ENCODE measurements around the gene SPOP. TPM values are rescaled to one million over a fixed set of nuclear protein-coding genes. Genes with fewer than 3 reads are reported as not detected.

Gene SPOP
- total RNA-seq, 1 experiment from 2014 or later = 52.3 TPM

- CTCF ChIA-PET = interaction anchor here (0.6 to 9.8 kb wide), 3 partner anchors 35 to 115 kb away, joined by 3 to 165 read pairs (median 12); partner anchors contain the start of gene NGFR
- Mint-ChIP-seq H3K27ac (ENCODE audit: low read depth, unreplicated experiment) (no peak overlapping the region), H3K9me3 (ENCODE audit: unreplicated experiment) (no peaks in the 10 kb centered on the region), H3K36me3 (ENCODE audit: insufficient read depth, unreplicated experiment) (no peaks in the 10 kb centered on the region), H3K4me1 (ENCODE audit: insufficient read depth, unreplicated experiment) (peaks cover 29% of the 10 kb centered on the region), H3K27me3 (ENCODE audit: insufficient read depth, unreplicated experiment) (no peaks in the 10 kb centered on the region), H3K4me3 (ENCODE audit: unreplicated experiment) (no peak overlapping the region)
- BruUV-seq (replicated peaks) = no TSS peak
- DNase-seq (ENCODE audit: unreplicated experiment) = no peak
- intact Hi-C loops (cut with micrococcal nuclease) = no loop called here
- POLR2A ChIA-PET = no interaction called here
- no peak for TF ChIP-seq CTCF (IDR thresholded peaks at IDR 0.05; ENCODE audit: unreplicated experiment)
These were observed 127.9 kb downstream of the SPOP start for GRCh38 chr17:49549691-49550678.

GRCh38 chr17:49549311-49549605 is 128.6 kb downstream of the SPOP start:
- POLR2A ChIA-PET = no interaction called here
- Mint-ChIP-seq H3K36me3 (ENCODE audit: insufficient read depth, unreplicated experiment) (no peaks in the 10 kb centered on the region), H3K9me3 (ENCODE audit: unreplicated experiment) (no peaks in the 10 kb centered on the region), H3K27ac (ENCODE audit: low read depth, unreplicated experiment) (no peak overlapping the region), H3K4me3 (ENCODE audit: unreplicated experiment) (no peak overlapping the region), H3K27me3 (ENCODE audit: insufficient read depth, unreplicated experiment) (no peaks in the 10 kb centered on the region), H3K4me1 (ENCODE audit: insufficient read depth, unreplicated experiment) (peaks cover 29% of the 10 kb centered on the region)
- CTCF ChIA-PET = no interaction called here
- no peak for DNase-seq (ENCODE audit: unreplicated experiment)
- intact Hi-C loops (cut with micrococcal nuclease) = no loop called here
- no peak for TF ChIP-seq CTCF (IDR thresholded peaks at IDR 0.05; ENCODE audit: unreplicated experiment)
- no TSS peak for BruUV-seq (replicated peaks)

Other genes starting within 250 kb of the SPOP start
- 0.22 and 0.26 TPM in 2 replicates for gene NGFR, start 182.8 kb downstream of the SPOP start, total RNA-seq (2022)
- gene NXPH3, start 102.2 kb downstream of the SPOP start, total RNA-seq (2022) = not detected in 2 replicates
- gene SLC35B1, start 29.9 kb upstream of the SPOP start, total RNA-seq (2022) = 99.6 and 130 TPM in 2 replicates
- gene FAM117A, start 86.0 kb upstream of the SPOP start, total RNA-seq (2022) = 2.0 and 5.0 TPM in 2 replicates
- gene KAT7, start 110.6 kb upstream of the SPOP start, total RNA-seq (2022) = 45.1 and 53.7 TPM in 2 replicates
- gene TAC4, start 170.0 kb upstream of the SPOP start, total RNA-seq (2022) = not detected in 2 replicates